ENCODE measurements around the gene HDDC2.

Gene HDDC2

GRCh38 chr6:125323376-125323775 is 21.6 kb upstream of the HDDC2 start:
- Histone ChIP-seq H3K9me3 (ENCODE audit: control insufficient read depth, low read depth, low read length) (no peaks in the 10 kb centered on the region), H3K4me1 (ENCODE audit: control insufficient read depth, low read depth, low read length) (no peaks in the 10 kb centered on the region), H3K27ac (ENCODE audit: low read length) (no peak overlapping the region), H3K36me3 (ENCODE audit: control insufficient read depth, low read depth, low read length) (no peaks in the 10 kb centered on the region), H3K27me3 (ENCODE audit: control insufficient read depth, insufficient read depth, low read length) (no peaks in the 10 kb centered on the region), H3K9ac (ENCODE audit: low read length) (no peak overlapping the region), H3K4me3 (ENCODE audit: low read length) (no peak overlapping the region)

- peaks cover 5% of the 10 kb centered on the region for H3K4me1 ChIP-seq (ENCODE audit: control insufficient read depth, low read depth, low read length)
- no peak overlapping the region for H3K27ac ChIP-seq (ENCODE audit: low read length)
- no peak overlapping the region for H3K9ac ChIP-seq (ENCODE audit: low read length)
- H3K36me3 ChIP-seq (ENCODE audit: control insufficient read depth, low read depth, low read length), result no peaks in the 10 kb centered on the region
- no peaks in the 10 kb centered on the region for H3K27me3 ChIP-seq (ENCODE audit: control insufficient read depth, insufficient read depth, low read length)
- no peaks in the 10 kb centered on the region for H3K9me3 ChIP-seq (ENCODE audit: control insufficient read depth, low read depth, low read length)
- H3K4me3 ChIP-seq (ENCODE audit: low read length), result no peak overlapping the region
These were observed 14.9 kb upstream of the HDDC2 start for GRCh38 chr6:125316621-125317020.

GRCh38 chr6:125315548-125315947 is 13.8 kb upstream of the HDDC2 start:
- peaks cover 5% of the 10 kb centered on the region for H3K4me1 ChIP-seq (ENCODE audit: control insufficient read depth, low read depth, low read length)
- no peak overlapping the region for H3K27ac ChIP-seq (ENCODE audit: low read length)
- no peaks in the 10 kb centered on the region for H3K9me3 ChIP-seq (ENCODE audit: control insufficient read depth, low read depth, low read length)
- no peak overlapping the region for H3K4me3 ChIP-seq (ENCODE audit: low read length)
- no peak overlapping the region for H3K9ac ChIP-seq (ENCODE audit: low read length)
- no peaks in the 10 kb centered on the region for H3K36me3 ChIP-seq (ENCODE audit: control insufficient read depth, low read depth, low read length)
- H3K27me3 ChIP-seq (ENCODE audit: control insufficient read depth, insufficient read depth, low read length), result no peaks in the 10 kb centered on the region

- no peak overlapping the region for H3K27ac ChIP-seq (ENCODE audit: low read length)
- H3K9ac ChIP-seq (ENCODE audit: low read length), result no peak overlapping the region
- H3K36me3 ChIP-seq (ENCODE audit: control insufficient read depth, low read depth, low read length), result no peaks in the 10 kb centered on the region
- H3K27me3 ChIP-seq (ENCODE audit: control insufficient read depth, insufficient read depth, low read length), result no peaks in the 10 kb centered on the region
- peaks cover 5% of the 10 kb centered on the region for H3K4me1 ChIP-seq (ENCODE audit: control insufficient read depth, low read depth, low read length)
- H3K4me3 ChIP-seq (ENCODE audit: low read length), result no peak overlapping the region
- no peaks in the 10 kb centered on the region for H3K9me3 ChIP-seq (ENCODE audit: control insufficient read depth, low read depth, low read length)
These were observed 12.3 kb upstream of the HDDC2 start for GRCh38 chr6:125314009-125314581.

DNA sequence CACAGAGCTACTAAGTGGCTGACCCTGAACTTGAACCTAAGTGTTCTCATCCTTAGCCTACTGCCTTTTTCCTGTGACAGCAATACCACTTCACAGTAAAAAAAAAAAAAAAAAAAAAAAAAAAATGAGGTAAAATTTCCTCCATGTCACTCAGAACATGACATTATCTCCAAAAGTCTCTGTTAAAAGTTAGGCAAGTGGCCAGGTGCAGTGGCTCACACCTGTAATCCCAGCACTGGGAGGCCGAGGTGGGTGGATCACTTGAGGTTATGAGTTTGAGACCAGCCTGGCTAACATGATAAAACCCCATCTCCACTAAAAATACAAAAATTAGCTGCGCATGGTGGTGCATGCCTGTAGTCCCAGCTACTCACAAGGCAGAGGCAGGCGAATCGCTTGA is 11.2 kb upstream of the HDDC2 start:
- Histone ChIP-seq H3K27ac (ENCODE audit: low read length) (no peak overlapping the region), H3K9me3 (ENCODE audit: control insufficient read depth, low read depth, low read length) (no peaks in the 10 kb centered on the region), H3K36me3 (ENCODE audit: control insufficient read depth, low read depth, low read length) (no peaks in the 10 kb centered on the region), H3K27me3 (ENCODE audit: control insufficient read depth, insufficient read depth, low read length) (no peaks in the 10 kb centered on the region), H3K4me3 (ENCODE audit: low read length) (no peak overlapping the region), H3K9ac (ENCODE audit: low read length) (no peak overlapping the region), H3K4me1 (ENCODE audit: control insufficient read depth, low read depth, low read length) (peaks cover 5% of the 10 kb centered on the region)

- Histone ChIP-seq H3K27me3 (ENCODE audit: control insufficient read depth, insufficient read depth, low read length) (no peaks in the 10 kb centered on the region), H3K36me3 (ENCODE audit: control insufficient read depth, low read depth, low read length) (no peaks in the 10 kb centered on the region), H3K4me3 (ENCODE audit: low read length) (no peak overlapping the region), H3K9ac (ENCODE audit: low read length) (no peak overlapping the region), H3K4me1 (ENCODE audit: control insufficient read depth, low read depth, low read length) (peaks cover 5% of the 10 kb centered on the region), H3K27ac (ENCODE audit: low read length) (no peak overlapping the region), H3K9me3 (ENCODE audit: control insufficient read depth, low read depth, low read length) (no peaks in the 10 kb centered on the region)
These were observed 10.7 kb upstream of the HDDC2 start for GRCh38 chr6:125312478-125312877.

- no peak overlapping the region for H3K27ac ChIP-seq (ENCODE audit: low read length)
- no peaks in the 10 kb centered on the region for H3K9me3 ChIP-seq (ENCODE audit: control insufficient read depth, low read depth, low read length)
- no peaks in the 10 kb centered on the region for H3K4me1 ChIP-seq (ENCODE audit: control insufficient read depth, low read depth, low read length)
- H3K4me3 ChIP-seq (ENCODE audit: low read length), result no peak overlapping the region
- H3K36me3 ChIP-seq (ENCODE audit: control insufficient read depth, low read depth, low read length), result no peaks in the 10 kb centered on the region
- no peak overlapping the region for H3K9ac ChIP-seq (ENCODE audit: low read length)
- no peaks in the 10 kb centered on the region for H3K27me3 ChIP-seq (ENCODE audit: control insufficient read depth, insufficient read depth, low read length)
These were observed 9.4 kb upstream of the HDDC2 start for GRCh38 chr6:125310994-125311649.

DNA sequence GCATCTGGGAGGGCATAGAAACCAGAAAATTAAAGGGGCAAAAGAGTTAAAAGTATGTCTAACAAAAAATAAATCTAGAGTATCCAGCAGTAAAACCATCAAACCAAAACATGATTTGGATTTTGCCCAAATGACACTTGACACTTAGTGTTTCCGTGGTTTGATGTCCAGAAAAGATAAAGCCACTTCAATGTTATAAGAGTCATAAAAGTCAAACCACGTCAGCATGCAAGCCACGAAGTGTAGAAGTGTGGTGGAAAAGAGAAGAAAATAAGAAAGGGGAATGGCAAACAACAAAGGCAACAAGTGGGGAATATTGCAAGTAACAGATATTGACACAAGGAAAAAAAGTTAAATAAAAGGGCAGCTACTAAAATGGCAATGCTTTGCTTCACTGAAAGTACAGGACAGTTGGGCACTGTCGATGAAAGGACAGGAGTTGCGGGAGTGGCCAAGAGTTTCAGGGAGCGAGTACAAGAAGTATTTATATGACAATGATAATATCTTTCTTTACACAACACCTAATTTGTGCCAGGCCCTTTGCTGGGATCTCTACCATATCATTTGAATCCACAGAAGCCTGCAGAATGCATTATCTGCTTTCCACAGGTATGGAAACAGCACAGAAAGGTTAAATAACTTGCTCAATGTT is 6.3 kb upstream of the HDDC2 start:
- no peak overlapping the region for H3K9ac ChIP-seq (ENCODE audit: low read length)

DNA sequence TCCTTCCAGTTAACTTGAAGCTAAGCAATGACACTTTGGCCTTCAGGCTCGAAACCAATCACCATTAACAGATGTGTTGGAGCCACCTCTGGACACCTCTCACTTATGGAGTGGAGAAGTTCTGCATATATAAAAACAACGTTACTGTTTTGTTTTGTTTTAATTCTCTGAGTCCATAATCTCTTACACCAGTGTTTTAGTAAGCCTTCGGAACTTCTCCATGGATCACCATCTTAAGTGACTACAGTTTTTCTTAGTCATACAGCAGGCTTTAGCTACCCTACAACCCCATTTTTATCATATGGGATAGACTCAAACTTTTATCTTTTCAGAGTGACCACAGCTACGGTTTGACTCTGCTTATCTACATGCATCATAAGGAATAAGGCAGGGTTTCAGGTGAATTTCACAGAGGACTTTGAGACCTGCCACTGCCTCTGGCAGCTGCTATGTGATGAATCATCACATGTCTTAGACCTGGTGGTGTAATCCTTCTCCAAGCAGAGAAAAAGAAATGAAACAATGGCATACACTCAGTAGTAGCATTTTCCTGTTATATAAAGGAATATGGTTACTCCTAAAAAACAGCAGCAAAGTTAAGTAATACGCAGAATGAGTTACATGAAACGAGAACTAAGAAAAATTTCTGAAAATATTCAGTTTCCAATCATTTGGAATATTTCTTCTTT is 5.5 kb upstream of the HDDC2 start:
- H3K27me3 ChIP-seq (ENCODE audit: control insufficient read depth, insufficient read depth, low read length), result no peaks in the 10 kb centered on the region
- no peaks in the 10 kb centered on the region for H3K36me3 ChIP-seq (ENCODE audit: control insufficient read depth, low read depth, low read length)
- H3K9ac ChIP-seq (ENCODE audit: low read length), result no peak overlapping the region
- no peak overlapping the region for H3K27ac ChIP-seq (ENCODE audit: low read length)
- H3K4me1 ChIP-seq (ENCODE audit: control insufficient read depth, low read depth, low read length), result no peaks in the 10 kb centered on the region
- H3K4me3 ChIP-seq (ENCODE audit: low read length), result no peak overlapping the region
- no peaks in the 10 kb centered on the region for H3K9me3 ChIP-seq (ENCODE audit: control insufficient read depth, low read depth, low read length)

More for the DNA sequence above, 6.3 kb upstream of the HDDC2 start:
- Histone ChIP-seq H3K4me1 (ENCODE audit: control insufficient read depth, low read depth, low read length) (no peaks in the 10 kb centered on the region), H3K36me3 (ENCODE audit: control insufficient read depth, low read depth, low read length) (no peaks in the 10 kb centered on the region), H3K9me3 (ENCODE audit: control insufficient read depth, low read depth, low read length) (no peaks in the 10 kb centered on the region), H3K4me3 (ENCODE audit: low read length) (no peak overlapping the region), H3K27me3 (ENCODE audit: control insufficient read depth, insufficient read depth, low read length) (no peaks in the 10 kb centered on the region), H3K27ac (ENCODE audit: low read length) (no peak overlapping the region)

DNA sequence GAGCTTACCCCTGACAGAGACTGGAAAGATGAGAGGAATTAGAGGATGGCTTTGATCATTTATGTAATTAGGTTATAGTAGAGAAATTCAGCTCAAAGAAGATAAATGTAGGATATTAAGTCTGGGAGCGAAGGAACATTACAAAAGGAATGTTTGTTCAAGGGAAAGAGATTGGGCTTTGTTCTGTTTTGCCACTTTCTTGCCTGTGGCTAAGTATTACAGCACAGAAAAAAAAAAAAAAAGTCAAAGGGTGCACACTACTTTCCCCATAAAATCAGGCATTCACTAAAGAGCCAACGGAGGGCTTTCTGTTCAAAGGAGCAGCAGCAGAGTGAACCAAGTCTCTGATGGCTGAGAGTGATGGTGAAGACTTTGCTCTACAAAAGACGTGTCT is 5.0 kb upstream of the HDDC2 start:
- Histone ChIP-seq H3K27me3 (ENCODE audit: control insufficient read depth, insufficient read depth, low read length) (no peaks in the 10 kb centered on the region), H3K27ac (ENCODE audit: low read length) (no peak overlapping the region), H3K9ac (ENCODE audit: low read length) (no peak overlapping the region), H3K4me3 (ENCODE audit: low read length) (no peak overlapping the region), H3K9me3 (ENCODE audit: control insufficient read depth, low read depth, low read length) (no peaks in the 10 kb centered on the region), H3K36me3 (ENCODE audit: control insufficient read depth, low read depth, low read length) (no peaks in the 10 kb centered on the region), H3K4me1 (ENCODE audit: control insufficient read depth, low read depth, low read length) (no peaks in the 10 kb centered on the region)

DNA sequence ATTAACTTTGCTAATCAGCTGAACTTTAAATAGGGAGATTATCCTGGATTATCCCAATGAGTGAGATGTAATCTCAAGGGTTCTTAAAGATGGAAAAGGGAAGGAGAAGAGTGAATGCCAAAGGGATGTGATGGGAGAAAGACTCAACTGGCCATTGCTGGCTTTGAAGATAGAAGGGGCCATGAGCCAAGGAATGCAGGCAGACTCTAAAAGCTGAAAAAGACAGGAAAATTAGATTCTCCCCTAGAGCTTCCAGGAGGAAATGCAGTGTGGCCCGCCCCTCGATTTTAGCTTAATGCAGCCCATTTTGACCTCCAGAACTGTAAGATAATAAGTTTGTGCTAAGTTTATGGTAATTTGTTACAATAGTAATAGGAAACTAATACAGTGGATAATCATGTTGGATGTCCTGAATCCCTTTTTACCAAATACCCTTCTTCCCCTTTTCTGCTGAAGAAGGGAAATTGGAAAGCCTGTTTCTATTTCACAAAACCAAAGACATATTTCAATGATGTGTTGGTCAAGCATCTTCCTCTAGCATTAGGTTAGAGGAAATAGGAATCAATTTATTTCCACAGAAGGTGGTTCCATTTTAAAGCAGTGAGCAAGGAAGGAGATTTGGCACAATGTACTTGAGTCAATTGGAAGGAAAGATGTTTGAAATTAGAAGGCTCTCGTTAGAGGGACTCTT is 3.3 kb upstream of the HDDC2 start:
- no peak overlapping the region for H3K4me3 ChIP-seq (ENCODE audit: low read length)
- H3K27me3 ChIP-seq (ENCODE audit: control insufficient read depth, insufficient read depth, low read length), result no peaks in the 10 kb centered on the region

More for the DNA sequence above, 3.3 kb upstream of the HDDC2 start:
- peaks cover 7% of the 10 kb centered on the region for H3K4me1 ChIP-seq (ENCODE audit: control insufficient read depth, low read depth, low read length)
- no peak overlapping the region for H3K9ac ChIP-seq (ENCODE audit: low read length)
- peaks cover 1% of the 10 kb centered on the region for H3K36me3 ChIP-seq (ENCODE audit: control insufficient read depth, low read depth, low read length)
- no peaks in the 10 kb centered on the region for H3K9me3 ChIP-seq (ENCODE audit: control insufficient read depth, low read depth, low read length)
- no peak overlapping the region for H3K27ac ChIP-seq (ENCODE audit: low read length)

All from iPS-18a (cell line).